NCI-H82 treated with DMSO at 0.1 percent for 48 hours (cell line): ENCODE results near the gene PACRG.

Experiments
- DNase-seq: peaks from one replicate; lab custom pipeline; 2025; ENCODE audit not compliant: unreplicated experiment; lab: John Stamatoyannopoulos, UW

PACRG gene

GRCh38 chr6:162862462-162862861 is 134.7 kb downstream of the PACRG start:
- no peak for DNase-seq

GRCh38 chr6:162862941-162863340 is 135.2 kb downstream of the PACRG start:
- no peak for DNase-seq

GRCh38 chr6:162863821-162864220 is 136.0 kb downstream of the PACRG start:
- DNase-seq: no peak

- DNase-seq: no peak
These were observed 137.1 kb downstream of the PACRG start for GRCh38 chr6:162864911-162865310.

- DNase-seq: no peak
These were observed 138.9 kb downstream of the PACRG start for GRCh38 chr6:162866656-162867055.

- DNase-seq: no peak
These were observed 140.6 kb downstream of the PACRG start for GRCh38 chr6:162868397-162868796.

- DNase-seq: no peak
These were observed 144.2 kb downstream of the PACRG start for GRCh38 chr6:162871966-162872365.

- no peak for DNase-seq
These were observed 145.8 kb downstream of the PACRG start for GRCh38 chr6:162873537-162873936.

GRCh38 chr6:162875070-162875469 is 147.3 kb downstream of the PACRG start:
- DNase-seq: no peak

- DNase-seq: no peak
These were observed 155.2 kb downstream of the PACRG start for GRCh38 chr6:162882801-162883481.

- no peak for DNase-seq
These were observed 160.4 kb downstream of the PACRG start for GRCh38 chr6:162887981-162888689.

- no peak for DNase-seq
These were observed 161.5 kb downstream of the PACRG start for GRCh38 chr6:162889303-162889702.

GRCh38 chr6:162898011-162898410 is 170.2 kb downstream of the PACRG start:
- DNase-seq: no peak

GRCh38 chr6:162899148-162899547 is 171.4 kb downstream of the PACRG start:
- DNase-seq: no peak

- no peak for DNase-seq
These were observed 172.7 kb downstream of the PACRG start for GRCh38 chr6:162900503-162900902.

- DNase-seq: no peak
These were observed 176.4 kb downstream of the PACRG start for GRCh38 chr6:162904069-162904663.

- no peak for DNase-seq
These were observed 178.7 kb downstream of the PACRG start for GRCh38 chr6:162906479-162906878.

- DNase-seq: peak; percentile 19
These were observed 180.2 kb downstream of the PACRG start for GRCh38 chr6:162907876-162908481.

- no peak for DNase-seq
These were observed 185.4 kb downstream of the PACRG start for GRCh38 chr6:162913206-162913605.

- DNase-seq: no peak
These were observed 189.7 kb downstream of the PACRG start for GRCh38 chr6:162917506-162917905.

- no peak for DNase-seq
These were observed 193.3 kb downstream of the PACRG start for GRCh38 chr6:162921062-162921461.

GRCh38 chr6:162921510-162922040 is 193.8 kb downstream of the PACRG start:
- DNase-seq: no peak
